ENCODE results near the gene SEC11A. TPM values are rescaled to one million over a fixed set of nuclear protein-coding genes. Genes with fewer than 3 reads are reported as not detected.
"Not testable (repeated sequence)": the region's sequence is repeated elsewhere in the genome, so short reads cannot be mapped to it uniquely, and the experiment has no call there.

The SEC11A gene
- total and polyA plus RNA-seq, 2 experiments from 2014 or later: 218 to 271 TPM

- no peak for TF ChIP-seq EZH2phosphoT487 (IDR thresholded peaks at IDR 0.05; ENCODE audit: low read depth, severe bottlenecking, unreplicated experiment)
- no peak for TF ChIP-seq EZH2 (IDR thresholded peaks at IDR 0.05; ENCODE audit: borderline replicate concordance)
- TF ChIP-seq, protein P1, sequence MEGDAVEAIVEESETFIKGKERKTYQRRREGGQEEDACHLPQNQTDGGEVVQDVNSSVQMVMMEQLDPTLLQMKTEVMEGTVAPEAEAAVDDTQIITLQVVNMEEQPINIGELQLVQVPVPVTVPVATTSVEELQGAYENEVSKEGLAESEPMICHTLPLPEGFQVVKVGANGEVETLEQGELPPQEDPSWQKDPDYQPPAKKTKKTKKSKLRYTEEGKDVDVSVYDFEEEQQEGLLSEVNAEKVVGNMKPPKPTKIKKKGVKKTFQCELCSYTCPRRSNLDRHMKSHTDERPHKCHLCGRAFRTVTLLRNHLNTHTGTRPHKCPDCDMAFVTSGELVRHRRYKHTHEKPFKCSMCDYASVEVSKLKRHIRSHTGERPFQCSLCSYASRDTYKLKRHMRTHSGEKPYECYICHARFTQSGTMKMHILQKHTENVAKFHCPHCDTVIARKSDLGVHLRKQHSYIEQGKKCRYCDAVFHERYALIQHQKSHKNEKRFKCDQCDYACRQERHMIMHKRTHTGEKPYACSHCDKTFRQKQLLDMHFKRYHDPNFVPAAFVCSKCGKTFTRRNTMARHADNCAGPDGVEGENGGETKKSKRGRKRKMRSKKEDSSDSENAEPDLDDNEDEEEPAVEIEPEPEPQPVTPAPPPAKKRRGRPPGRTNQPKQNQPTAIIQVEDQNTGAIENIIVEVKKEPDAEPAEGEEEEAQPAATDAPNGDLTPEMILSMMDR (IDR thresholded peaks at IDR 0.05; ENCODE audit: poor library complexity): no peak
- Histone ChIP-seq H3K4me2 (no peak overlapping the region), H3K4me3 (no peak overlapping the region), H2AFZ (no peak overlapping the region), H4K20me1 (ENCODE audit: insufficient read depth, poor library complexity, severe bottlenecking) (no peaks in the 10 kb centered on the region), H3K4me1 (ENCODE audit: insufficient read depth) (peaks cover 9% of the 10 kb centered on the region), H3K36me3 (replicated peaks; ENCODE audit: insufficient read depth, low read depth) (no peaks in the 10 kb centered on the region), H3K27me3 (no peaks in the 10 kb centered on the region), H3K27ac (peak overlapping the region; percentile 63), H3K9me3 (ENCODE audit: low read depth) (no peaks in the 10 kb centered on the region), H3K9me2 (replicated peaks; ENCODE audit: insufficient read depth) (no peaks in the 10 kb centered on the region), H3K79me2 (peaks cover 21% of the 10 kb centered on the region)
- DNase-seq (ENCODE audit: low spot score): peak; percentile 56
- 77% methylated on average over 2 of the region's 2 CpGs for WGBS (ENCODE audit: low lambda C conversion rate, missing lambda C conversion rate)
These were observed 25.2 kb upstream of the SEC11A start for GRCh38 chr15:84741121-84741520.

DNA sequence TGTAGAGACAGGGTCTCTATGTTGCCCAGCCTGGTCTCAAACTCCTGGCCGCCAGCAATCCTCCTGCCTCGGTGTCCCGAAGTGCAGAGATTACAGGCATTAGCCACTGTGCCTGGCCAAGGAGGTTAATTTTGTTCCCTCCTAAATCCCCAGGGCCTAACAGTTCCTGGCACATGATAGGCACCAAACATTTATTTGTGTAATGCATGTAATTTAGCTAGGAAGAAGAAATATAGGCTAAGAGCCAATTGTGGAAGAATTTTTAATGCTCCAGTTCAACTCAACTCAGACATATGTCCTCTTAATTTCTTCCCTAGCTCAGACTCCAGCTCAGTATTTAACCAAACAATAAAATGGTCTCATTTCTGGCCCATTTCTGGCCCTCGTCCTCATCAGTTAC, 24.8 kb upstream of the SEC11A start:
- no peak overlapping the region for H3K4me3 ChIP-seq
- no peak for DNase-seq (ENCODE audit: low spot score)
- H3K27me3 ChIP-seq: no peaks in the 10 kb centered on the region
- no peaks in the 10 kb centered on the region for H3K9me2 ChIP-seq (replicated peaks; ENCODE audit: insufficient read depth)
- peak overlapping the region; percentile 63 for H3K27ac ChIP-seq
- no peak overlapping the region for H2AFZ ChIP-seq
- TF ChIP-seq EZH2 (IDR thresholded peaks at IDR 0.05; ENCODE audit: borderline replicate concordance) (no peak), EZH2phosphoT487 (IDR thresholded peaks at IDR 0.05; ENCODE audit: low read depth, severe bottlenecking, unreplicated experiment) (no peak)
- TF ChIP-seq, protein P1 (IDR thresholded peaks at IDR 0.05; ENCODE audit: poor library complexity): no peak
- H3K79me2 ChIP-seq: peaks cover 17% of the 10 kb centered on the region
- H3K4me2 ChIP-seq: no peak overlapping the region
- H3K9me3 ChIP-seq (ENCODE audit: low read depth): no peaks in the 10 kb centered on the region
- 83% methylated on average over 4 of the region's 4 CpGs for WGBS (ENCODE audit: low lambda C conversion rate, missing lambda C conversion rate)
- no peaks in the 10 kb centered on the region for H4K20me1 ChIP-seq (ENCODE audit: insufficient read depth, poor library complexity, severe bottlenecking)
- H3K36me3 ChIP-seq (replicated peaks; ENCODE audit: insufficient read depth, low read depth): no peaks in the 10 kb centered on the region
- peaks cover 9% of the 10 kb centered on the region for H3K4me1 ChIP-seq (ENCODE audit: insufficient read depth)

DNA sequence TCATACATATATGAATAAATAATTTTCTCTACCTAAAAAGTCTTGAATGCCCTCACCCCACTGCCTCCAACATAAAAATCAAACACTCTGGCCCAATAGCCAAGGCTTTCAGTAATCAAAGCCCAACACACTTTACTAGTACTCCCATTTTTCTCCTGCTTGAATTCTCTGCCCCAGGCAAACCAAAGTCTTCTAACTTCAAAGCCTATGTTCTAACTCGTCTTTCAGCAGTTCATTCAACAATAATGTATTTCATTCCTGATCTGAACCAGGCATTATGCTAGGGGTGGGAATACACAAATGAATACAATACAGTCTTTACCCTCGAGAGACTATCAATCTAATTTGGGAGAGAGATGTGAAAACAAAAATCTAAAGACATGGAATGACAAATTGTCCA, 21.1 kb upstream of the SEC11A start:
- DNase-seq (ENCODE audit: low spot score): no peak
- H3K27ac ChIP-seq: no peak overlapping the region
- H3K4me3 ChIP-seq: no peak overlapping the region
- WGBS (ENCODE audit: low lambda C conversion rate, missing lambda C conversion rate): 66% methylated on average over 2 of the region's 2 CpGs
- peaks cover 14% of the 10 kb centered on the region for H3K4me1 ChIP-seq (ENCODE audit: insufficient read depth)
- no peaks in the 10 kb centered on the region for H3K9me2 ChIP-seq (replicated peaks; ENCODE audit: insufficient read depth)
- no peaks in the 10 kb centered on the region for H3K27me3 ChIP-seq
- no peak for TF ChIP-seq EZH2 (IDR thresholded peaks at IDR 0.05; ENCODE audit: borderline replicate concordance)
- TF ChIP-seq EZH2phosphoT487 (IDR thresholded peaks at IDR 0.05; ENCODE audit: low read depth, severe bottlenecking, unreplicated experiment): no peak
- TF ChIP-seq, protein P1 (IDR thresholded peaks at IDR 0.05; ENCODE audit: poor library complexity): no peak
- no peaks in the 10 kb centered on the region for H3K9me3 ChIP-seq (ENCODE audit: low read depth)
- no peaks in the 10 kb centered on the region for H4K20me1 ChIP-seq (ENCODE audit: insufficient read depth, poor library complexity, severe bottlenecking)
- no peak overlapping the region for H2AFZ ChIP-seq
- no peaks in the 10 kb centered on the region for H3K79me2 ChIP-seq
- no peaks in the 10 kb centered on the region for H3K36me3 ChIP-seq (replicated peaks; ENCODE audit: insufficient read depth, low read depth)
- no peak overlapping the region for H3K4me2 ChIP-seq

DNA sequence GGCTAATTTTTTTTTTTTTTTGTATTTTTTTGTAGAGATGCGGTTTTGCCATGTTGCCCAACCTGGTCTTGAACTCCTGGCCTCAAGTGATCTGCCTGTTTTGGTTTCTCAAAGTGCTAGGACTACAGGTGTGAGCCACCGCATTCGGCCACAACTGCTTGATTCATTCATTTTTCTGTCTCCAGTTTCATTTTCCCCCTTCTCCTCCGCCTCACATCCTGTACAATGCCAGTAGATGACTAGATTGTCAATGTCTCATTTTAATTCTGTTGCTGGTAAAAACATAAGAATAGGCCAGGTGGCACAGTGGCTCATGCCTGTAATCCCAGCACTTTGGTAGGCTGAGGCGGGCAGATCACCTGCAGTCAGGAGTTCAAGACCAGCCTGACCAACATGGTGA, 20.4 kb upstream of the SEC11A start:
- no peak for DNase-seq (ENCODE audit: low spot score)
- no peaks in the 10 kb centered on the region for H3K79me2 ChIP-seq
- H4K20me1 ChIP-seq (ENCODE audit: insufficient read depth, poor library complexity, severe bottlenecking): no peaks in the 10 kb centered on the region
- peak overlapping the region; percentile 92 for H3K27ac ChIP-seq
- no peaks in the 10 kb centered on the region for H3K9me3 ChIP-seq (ENCODE audit: low read depth)
- TF ChIP-seq, protein P1 (IDR thresholded peaks at IDR 0.05; ENCODE audit: poor library complexity): no peak
- TF ChIP-seq EZH2 (IDR thresholded peaks at IDR 0.05; ENCODE audit: borderline replicate concordance) (no peak), EZH2phosphoT487 (IDR thresholded peaks at IDR 0.05; ENCODE audit: low read depth, severe bottlenecking, unreplicated experiment) (no peak)
- H2AFZ ChIP-seq: no peak overlapping the region
- peaks cover 14% of the 10 kb centered on the region for H3K4me1 ChIP-seq (ENCODE audit: insufficient read depth)
- H3K4me2 ChIP-seq: no peak overlapping the region
- no peaks in the 10 kb centered on the region for H3K36me3 ChIP-seq (replicated peaks; ENCODE audit: insufficient read depth, low read depth)
- WGBS (ENCODE audit: low lambda C conversion rate, missing lambda C conversion rate): 99% methylated on average over 5 of the region's 5 CpGs
- no peaks in the 10 kb centered on the region for H3K9me2 ChIP-seq (replicated peaks; ENCODE audit: insufficient read depth)
- no peak overlapping the region for H3K4me3 ChIP-seq
- no peaks in the 10 kb centered on the region for H3K27me3 ChIP-seq

DNA sequence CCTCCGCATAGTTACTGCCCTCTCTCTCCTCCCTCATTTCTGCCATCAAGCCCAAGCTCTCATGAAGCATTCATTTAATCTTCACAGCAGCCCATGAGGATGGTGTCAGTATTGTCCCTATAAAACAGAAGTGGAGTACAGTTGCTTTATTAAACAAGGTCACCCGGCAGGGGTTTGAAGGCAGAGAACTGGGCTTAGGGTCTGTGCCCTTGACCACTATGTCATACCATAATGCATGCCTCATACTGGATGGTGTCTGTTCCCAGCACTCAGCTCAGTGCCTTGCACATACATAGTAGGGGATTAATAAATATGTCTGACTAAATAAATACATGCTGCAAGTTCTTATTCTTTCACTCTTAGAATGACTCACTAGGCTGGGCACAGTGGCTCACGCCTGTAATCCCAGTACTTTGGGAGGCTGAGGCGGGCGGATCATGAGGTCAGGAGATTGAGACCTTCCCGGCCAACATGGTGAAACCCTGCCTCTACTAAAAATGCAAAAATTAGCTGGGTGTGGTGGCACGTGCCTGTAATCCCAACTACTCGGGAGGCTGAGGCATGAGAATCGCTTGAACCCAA, 19.6 kb upstream of the SEC11A start:
- H3K9me3 ChIP-seq (ENCODE audit: low read depth); H3K27me3 ChIP-seq; H4K20me1 ChIP-seq (ENCODE audit: insufficient read depth, poor library complexity, severe bottlenecking); H3K36me3 ChIP-seq (replicated peaks; ENCODE audit: insufficient read depth, low read depth); H3K4me3 ChIP-seq; H3K9me2 ChIP-seq (replicated peaks; ENCODE audit: insufficient read depth); H3K79me2 ChIP-seq: not testable (repeated sequence)
- DNase-seq (ENCODE audit: low spot score): peak; percentile 17
- peak overlapping the region; percentile 92 for H3K27ac ChIP-seq
- H2AFZ ChIP-seq: peak overlapping the region; percentile 28
- 53% methylated on average over 9 of the region's 9 CpGs for WGBS (ENCODE audit: low lambda C conversion rate, missing lambda C conversion rate)
- peaks cover 11% of the 10 kb centered on the region for H3K4me1 ChIP-seq (ENCODE audit: insufficient read depth)
- peak overlapping the region; percentile 64 for H3K4me2 ChIP-seq

Measured in hepatocyte (in vitro differentiated cells).